ENCODE measurements around the gene RBMS1. TPM values are rescaled to one million over a fixed set of nuclear protein-coding genes. Genes with fewer than 3 reads are reported as not detected.

RBMS1 gene
- total RNA-seq, 1 donor from 2014 or later, result 102 TPM

- H3K9me3 ChIP-seq, result no peaks in the 10 kb centered on the region
- intact Hi-C loops (cut with DNase I), result no loop called here
- DNase-seq (no peak), ATAC-seq (no peak)
- H3K4me1 ChIP-seq, result peaks cover 21% of the 10 kb centered on the region
- no peaks in the 10 kb centered on the region for H3K27me3 ChIP-seq
- H3K4me3 ChIP-seq, result no peak overlapping the region
- no peaks in the 10 kb centered on the region for H3K36me3 ChIP-seq
- H3K27ac ChIP-seq, result no peak overlapping the region
- no peak for TF ChIP-seq CTCF (IDR thresholded peaks at IDR 0.05)
Observed at GRCh38 chr2:160339726-160340125, 153.9 kb downstream of the RBMS1 start.

GRCh38 chr2:160338901-160339685 is 154.5 kb downstream of the RBMS1 start:
- ATAC-seq (peak; percentile 54), DNase-seq (no peak)
- H3K9me3 ChIP-seq, result no peaks in the 10 kb centered on the region
- intact Hi-C loops (cut with DNase I), result no loop called here
- no peak for TF ChIP-seq CTCF (IDR thresholded peaks at IDR 0.05)
- peaks cover 27% of the 10 kb centered on the region for H3K4me1 ChIP-seq
- no peaks in the 10 kb centered on the region for H3K36me3 ChIP-seq
- no peak overlapping the region for H3K27ac ChIP-seq
- no peak overlapping the region for H3K4me3 ChIP-seq
- H3K27me3 ChIP-seq, result no peaks in the 10 kb centered on the region

GRCh38 chr2:160337728-160338127 is 155.9 kb downstream of the RBMS1 start:
- Histone ChIP-seq H3K4me3 (no peak overlapping the region), H3K36me3 (no peaks in the 10 kb centered on the region), H3K27me3 (no peaks in the 10 kb centered on the region), H3K4me1 (peaks cover 41% of the 10 kb centered on the region), H3K9me3 (no peaks in the 10 kb centered on the region), H3K27ac (no peak overlapping the region)
- no peak for ATAC-seq
- no peak for DNase-seq
- intact Hi-C loops (cut with DNase I), result no loop called here
- TF ChIP-seq CTCF (IDR thresholded peaks at IDR 0.05), result no peak

DNA sequence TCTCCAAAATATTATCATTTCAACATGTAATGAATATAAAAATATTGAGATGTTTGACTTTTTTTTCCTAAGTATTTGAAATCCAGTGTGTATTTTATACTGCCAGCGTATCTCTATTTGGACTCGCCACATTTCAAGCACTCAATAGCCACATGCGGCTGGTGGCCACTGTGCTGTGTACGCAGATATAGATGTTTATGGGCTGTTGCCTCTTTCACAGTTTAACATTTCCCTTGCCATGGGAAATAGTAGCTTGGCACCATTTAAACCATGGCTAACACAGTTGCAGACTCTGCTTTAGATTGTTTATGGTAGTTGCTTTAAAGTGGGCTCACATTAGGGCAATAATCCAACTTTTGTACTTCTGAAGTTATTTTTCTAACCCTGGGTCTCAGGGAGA is 157.0 kb downstream of the RBMS1 start:
- H3K27me3 ChIP-seq, result no peaks in the 10 kb centered on the region
- no peak overlapping the region for H3K4me3 ChIP-seq
- ATAC-seq (no peak), DNase-seq (no peak)
- TF ChIP-seq CTCF (IDR thresholded peaks at IDR 0.05), result no peak
- H3K9me3 ChIP-seq, result no peaks in the 10 kb centered on the region
- no peak overlapping the region for H3K27ac ChIP-seq
- H3K4me1 ChIP-seq, result peaks cover 51% of the 10 kb centered on the region
- intact Hi-C loops (cut with DNase I), result no loop called here
- no peaks in the 10 kb centered on the region for H3K36me3 ChIP-seq

GRCh38 chr2:160336105-160336504 is 157.5 kb downstream of the RBMS1 start:
- Histone ChIP-seq H3K36me3 (no peaks in the 10 kb centered on the region), H3K4me1 (peaks cover 56% of the 10 kb centered on the region), H3K4me3 (no peak overlapping the region), H3K27me3 (no peaks in the 10 kb centered on the region), H3K27ac (no peak overlapping the region), H3K9me3 (no peaks in the 10 kb centered on the region)
- TF ChIP-seq CTCF (IDR thresholded peaks at IDR 0.05), result no peak
- DNase-seq (no peak), ATAC-seq (no peak)
- intact Hi-C loops (cut with DNase I), result no loop called here

Data from upper lobe of right lung (tissue), 1 donor.